HepG2 (cell line): Measurements from ENCODE around the gene EPB41.

Source experiments
- MAFK ChIP-seq, 2 experiments: IDR thresholded peaks in 1 of 2; conservative IDR thresholded peaks in 1 of 2; 2 replicates each; pipeline ENCODE4 v1.6.1; 2011; ENCODE audit warnings: improper control_type of control experiment in 2 of 2, low read length in 2 of 2
- RAD21 ChIP-seq: fragments of 450-650 bp; formaldehyde crosslinking; IDR thresholded peaks from 2 replicates; pipeline ENCODE4 v1.5.0; 2020; ENCODE audit warnings: mild to moderate bottlenecking
- ZNF614 ChIP-seq: IDR thresholded peaks from 2 replicates; pipeline ENCODE4 v1.6.1; 2018; ENCODE audit warnings: missing biosample characterization, missing genetic modification reagents, inconsistent platforms, borderline replicate concordance

- TF ChIP-seq RAD21 = no peak
- TF ChIP-seq MAFK (conservative IDR thresholded peaks at IDR 0.05 in 1 of 2, IDR thresholded peaks at IDR 0.05 in 1 of 2; ENCODE audit: low read length in 2 of 2) = no peak
- TF ChIP-seq ZNF614 (CRISPR knock-in tag) = no peak
Measured at GRCh38 chr1:28871631-28872401, 42.6 kb upstream of the EPB41 start.
